NK-92 treated with Interleukin-12 subunit alpha and Interleukin-12 subunit beta, amount 100 ng/mL, for 24 hours (cell line): ENCODE measurements around the gene FIBP.
A peak's percentile ranks its signal among the peaks of the same experiment; 100 is the strongest.
"Not testable (repeated sequence)": the region's sequence is repeated elsewhere in the genome, so short reads cannot be mapped to it uniquely, and the experiment has no call there.

Experiments
- DNase-seq: peaks from one replicate; lab custom pipeline; 2025; lab: John Stamatoyannopoulos, UW

The FIBP gene

GRCh38 chr11:65859095-65859811 is 29.0 kb downstream of the FIBP start:
- peak; percentile 99 for DNase-seq

- DNase-seq: no peak
Measured at GRCh38 chr11:65858681-65859087, 29.6 kb downstream of the FIBP start.

GRCh38 chr11:65857853-65858680 is 30.2 kb downstream of the FIBP start, which contains the start of gene CFL1:
Gene CFL1, minus strand, starts transcription at chr11:65858180. Its CDS starts 81 bp downstream, at chr11:65858099.
- DNase-seq: peak; percentile 97

GRCh38 chr11:65857500-65857852 is 30.8 kb downstream of the FIBP start:
- DNase-seq: no peak

- peak; percentile 83 for DNase-seq
Measured at GRCh38 chr11:65856689-65857499, 31.4 kb downstream of the FIBP start.

- DNase-seq: no peak
Measured at GRCh38 chr11:65855927-65856363, 32.3 kb downstream of the FIBP start.

GRCh38 chr11:65854852-65855837 is 33.1 kb downstream of the FIBP start:
- DNase-seq: no peak

- no peak for DNase-seq
Measured at GRCh38 chr11:65854161-65854592, 34.1 kb downstream of the FIBP start.

GRCh38 chr11:65853246-65853979 is 34.9 kb downstream of the FIBP start:
- no peak for DNase-seq

GRCh38 chr11:65852508-65853245 is 35.6 kb downstream of the FIBP start:
- DNase-seq: no peak

GRCh38 chr11:65851811-65852507 is 36.3 kb downstream of the FIBP start:
- DNase-seq: no peak

- DNase-seq: no peak
Measured at GRCh38 chr11:65851083-65851579, 37.1 kb downstream of the FIBP start.

- DNase-seq: no peak
Measured at GRCh38 chr11:65850217-65851082, 37.8 kb downstream of the FIBP start.

GRCh38 chr11:65849771-65850216 is 38.5 kb downstream of the FIBP start:
- DNase-seq: no peak

GRCh38 chr11:65849366-65849765 is 38.9 kb downstream of the FIBP start:
- DNase-seq: no peak

- not testable (repeated sequence) for DNase-seq
Measured at GRCh38 chr11:65848693-65849092, 39.6 kb downstream of the FIBP start.

- DNase-seq: no peak
Measured at GRCh38 chr11:65847746-65848145, 40.5 kb downstream of the FIBP start.
